Astrocyte (in vitro differentiated cells and primary cell): ENCODE data around the gene RMRP. TPM values are rescaled to one million over a fixed set of nuclear protein-coding genes. Genes with fewer than 3 reads are reported as not detected.
"Not testable (repeated sequence)": the region's sequence is repeated elsewhere in the genome, so short reads cannot be mapped to it uniquely, and the experiment has no call there.

Source experiments
- DNase-seq: peaks from one replicate; pipeline ENCODE4 v3.0.0-alpha.2; 2010; ENCODE audit warnings: low read depth
- FAIRE-seq: peaks from 2 replicates; lab custom pipeline; 2011; peaks lifted over from hg19 to GRCh38; lab: Jason Lieb, UNC
- H2AFZ ChIP-seq: 2 replicates; pipeline ENCODE4 v1.6.0; 2012; ENCODE audit warnings: low read depth, low read length, inconsistent platforms
- H3K27ac ChIP-seq: 2 replicates; pipeline ENCODE4 v1.5.1; 2011; ENCODE audit warnings: low read depth, low read length, inconsistent platforms
- H3K27me3 ChIP-seq: 2 replicates; pipeline ENCODE4 v1.6.0; 2011; ENCODE audit warnings: low read length, inconsistent platforms; ENCODE audit not compliant: insufficient read depth
- H3K36me3 ChIP-seq: 2 replicates; pipeline ENCODE4 v1.5.1; 2011; ENCODE audit warnings: low read length, inconsistent platforms; ENCODE audit not compliant: insufficient read depth
- H3K4me1 ChIP-seq: 2 replicates; pipeline ENCODE4 v1.5.1; 2011; ENCODE audit warnings: low read length, inconsistent platforms; ENCODE audit not compliant: insufficient read depth
- H3K4me2 ChIP-seq: 2 replicates; pipeline ENCODE4 v1.6.0; 2012; ENCODE audit warnings: low read length, inconsistent platforms
- H3K4me3 ChIP-seq: 2 replicates; pipeline ENCODE4 v1.5.1; 2011; ENCODE audit warnings: low read depth, mild to moderate bottlenecking, low read length, inconsistent platforms; ENCODE audit not compliant: insufficient read depth
- H3K79me2 ChIP-seq: 2 replicates; pipeline ENCODE4 v1.6.0; 2012; ENCODE audit warnings: mild to moderate bottlenecking, low read length, inconsistent platforms; ENCODE audit not compliant: insufficient read depth
- H3K9ac ChIP-seq: 2 replicates; pipeline ENCODE4 v1.6.0; 2012; ENCODE audit warnings: mild to moderate bottlenecking, low read length, inconsistent platforms
- H3K9me3 ChIP-seq: 2 replicates; pipeline ENCODE4 v1.5.1; 2012; ENCODE audit warnings: low read depth, mild to moderate bottlenecking, low read length, inconsistent platforms; ENCODE audit not compliant: insufficient read depth
- H4K20me1 ChIP-seq: 2 replicates; pipeline ENCODE4 v1.6.0; 2012; ENCODE audit warnings: low read length, inconsistent platforms; ENCODE audit not compliant: insufficient read depth
- H3K27ac Mint-ChIP-seq: one replicate; pipeline ENCODE4 v1.8.0; 2021; ENCODE audit warnings: mild to moderate bottlenecking, mixed read lengths; ENCODE audit not compliant: unreplicated experiment
- H3K27me3 Mint-ChIP-seq: one replicate; pipeline ENCODE4 v1.8.0; 2021; ENCODE audit warnings: low read depth, mixed read lengths; ENCODE audit not compliant: unreplicated experiment
- H3K36me3 Mint-ChIP-seq: one replicate; pipeline ENCODE4 v1.8.0; 2021; ENCODE audit warnings: low read depth, mixed read lengths; ENCODE audit not compliant: unreplicated experiment
- H3K4me1 Mint-ChIP-seq: one replicate; pipeline ENCODE4 v1.8.0; 2021; ENCODE audit warnings: low read depth, mixed read lengths; ENCODE audit not compliant: unreplicated experiment
- H3K4me3 Mint-ChIP-seq: one replicate; pipeline ENCODE4 v1.8.0; 2021; ENCODE audit warnings: mild to moderate bottlenecking, moderate library complexity, mixed read lengths; ENCODE audit not compliant: unreplicated experiment
- H3K9me3 Mint-ChIP-seq: one replicate; pipeline ENCODE4 v1.8.0; 2021; ENCODE audit warnings: mild to moderate bottlenecking, mixed read lengths; ENCODE audit not compliant: unreplicated experiment
- CTCF ChIP-seq: IDR thresholded peaks from 2 replicates; pipeline ENCODE4 v1.5.1; 2011; ENCODE audit warnings: low read depth, mild to moderate bottlenecking, inconsistent platforms, low read length, moderate library complexity; ENCODE audit not compliant: insufficient read depth
- EZH2 ChIP-seq: IDR thresholded peaks from 2 replicates; pipeline ENCODE4 v1.6.1; 2012; ENCODE audit warnings: mild to moderate bottlenecking, low read length, inconsistent platforms; ENCODE audit not compliant: insufficient read depth
- total RNA-seq: library from RNA; stranded (reverse); gene quantifications from 2 replicates; pipeline ENCODE4 v1.2.1, GENCODE V29; 2021

The RMRP gene
- total RNA-seq, 1 donor from 2014 or later = 13,402 TPM

- H3K9me3 ChIP-seq = no peaks in the 10 kb centered on the region
- Mint-ChIP-seq H3K9me3 (peaks cover 3% of the 10 kb centered on the region), H3K4me1 (peaks cover 4% of the 10 kb centered on the region), H3K36me3 (peaks cover 8% of the 10 kb centered on the region), H3K27me3 (no peaks in the 10 kb centered on the region), H3K27ac (no peak overlapping the region), H3K4me3 (no peak overlapping the region)
- DNase-seq (no peak), FAIRE-seq (no peak)
- no peaks in the 10 kb centered on the region for H3K27me3 ChIP-seq
- H3K4me3 ChIP-seq = no peak overlapping the region
- TF ChIP-seq EZH2 = no peak
- no peak for TF ChIP-seq CTCF
- H3K4me2 ChIP-seq = no peak overlapping the region
- H3K79me2 ChIP-seq = no peaks in the 10 kb centered on the region
- no peak overlapping the region for H3K9ac ChIP-seq
- no peaks in the 10 kb centered on the region for H4K20me1 ChIP-seq
- H3K27ac ChIP-seq = no peak overlapping the region
- H2AFZ ChIP-seq = no peak overlapping the region
- H3K4me1 ChIP-seq = peaks cover 6% of the 10 kb centered on the region
- H3K36me3 ChIP-seq = no peaks in the 10 kb centered on the region
These were observed 14.8 kb downstream of the RMRP start for GRCh38 chr9:35643046-35643445.

- H3K36me3 Mint-ChIP-seq, H3K27me3 Mint-ChIP-seq, H3K9me3 Mint-ChIP-seq, H3K4me3 ChIP-seq, H3K9ac ChIP-seq, H3K79me2 ChIP-seq, H3K9me3 ChIP-seq, H3K27ac ChIP-seq, H3K36me3 ChIP-seq, DNase-seq, FAIRE-seq, H3K4me1 ChIP-seq, H3K27me3 ChIP-seq, H3K4me2 ChIP-seq, H2AFZ ChIP-seq, H3K4me1 Mint-ChIP-seq, H3K27ac Mint-ChIP-seq, H4K20me1 ChIP-seq, H3K4me3 Mint-ChIP-seq: not testable (repeated sequence)
These were observed 16.3 kb downstream of the RMRP start for GRCh38 chr9:35641478-35641877.

- not testable (repeated sequence) for H2AFZ ChIP-seq, H3K4me3 Mint-ChIP-seq, H3K9ac ChIP-seq, H3K36me3 ChIP-seq, H3K9me3 ChIP-seq, FAIRE-seq, DNase-seq, H3K27me3 Mint-ChIP-seq, H3K4me3 ChIP-seq, H3K79me2 ChIP-seq, H3K27ac Mint-ChIP-seq, H3K36me3 Mint-ChIP-seq, H3K4me1 Mint-ChIP-seq, H3K27ac ChIP-seq, H3K9me3 Mint-ChIP-seq, H4K20me1 ChIP-seq, H3K27me3 ChIP-seq, H3K4me2 ChIP-seq, H3K4me1 ChIP-seq
These were observed 17.4 kb downstream of the RMRP start for GRCh38 chr9:35640431-35640830.

GRCh38 chr9:35639631-35640030 is 18.2 kb downstream of the RMRP start:
- H3K36me3 ChIP-seq = no peaks in the 10 kb centered on the region
- H3K4me1 ChIP-seq = no peaks in the 10 kb centered on the region
- Mint-ChIP-seq H3K4me1 (peaks cover 7% of the 10 kb centered on the region), H3K4me3 (no peak overlapping the region), H3K9me3 (peaks cover 3% of the 10 kb centered on the region), H3K27ac (no peak overlapping the region), H3K36me3 (peaks cover 8% of the 10 kb centered on the region), H3K27me3 (no peaks in the 10 kb centered on the region)
- H3K9me3 ChIP-seq = no peaks in the 10 kb centered on the region
- peak; percentile 64 for FAIRE-seq
- no peaks in the 10 kb centered on the region for H4K20me1 ChIP-seq
- no peak overlapping the region for H2AFZ ChIP-seq
- H3K27me3 ChIP-seq = no peaks in the 10 kb centered on the region
- H3K27ac ChIP-seq = no peak overlapping the region
- H3K79me2 ChIP-seq = no peaks in the 10 kb centered on the region
- no peak overlapping the region for H3K4me2 ChIP-seq
- no peak for DNase-seq
- TF ChIP-seq CTCF (no peak), EZH2 (no peak)
- no peak overlapping the region for H3K9ac ChIP-seq
- no peak overlapping the region for H3K4me3 ChIP-seq

- H3K27ac ChIP-seq, H3K4me3 Mint-ChIP-seq, H3K4me1 ChIP-seq, H2AFZ ChIP-seq, H3K4me3 ChIP-seq, H3K9me3 Mint-ChIP-seq, H3K27me3 Mint-ChIP-seq, H3K27ac Mint-ChIP-seq, H3K36me3 Mint-ChIP-seq, DNase-seq, H3K27me3 ChIP-seq, H3K4me2 ChIP-seq, FAIRE-seq, H3K4me1 Mint-ChIP-seq, H4K20me1 ChIP-seq, H3K9ac ChIP-seq, H3K79me2 ChIP-seq, H3K36me3 ChIP-seq, H3K9me3 ChIP-seq: not testable (repeated sequence)
These were observed 18.6 kb downstream of the RMRP start for GRCh38 chr9:35639225-35639624.
